Astrocyte (in vitro differentiated cells and primary cell): ENCODE data around the gene SIK3.

Experiments
- CTCF ChIP-seq: IDR thresholded peaks from 2 replicates; pipeline ENCODE4 v1.5.1; 2011; ENCODE audit warnings: low read depth, mild to moderate bottlenecking, inconsistent platforms, low read length, moderate library complexity; ENCODE audit not compliant: insufficient read depth
- EZH2 ChIP-seq: IDR thresholded peaks from 2 replicates; pipeline ENCODE4 v1.6.1; 2012; ENCODE audit warnings: mild to moderate bottlenecking, low read length, inconsistent platforms; ENCODE audit not compliant: insufficient read depth

- no peak for TF ChIP-seq CTCF
- TF ChIP-seq EZH2 = no peak
These were observed 233.7 kb downstream of the SIK3 start for GRCh38 chr11:116864531-116864930.
